NCI-H1105 (cell line): ENCODE data around the gene KIF3A.

Source experiments
- DNase-seq: peaks from one replicate; lab custom pipeline; 2025; lab: John Stamatoyannopoulos, UW

KIF3A gene

DNA sequence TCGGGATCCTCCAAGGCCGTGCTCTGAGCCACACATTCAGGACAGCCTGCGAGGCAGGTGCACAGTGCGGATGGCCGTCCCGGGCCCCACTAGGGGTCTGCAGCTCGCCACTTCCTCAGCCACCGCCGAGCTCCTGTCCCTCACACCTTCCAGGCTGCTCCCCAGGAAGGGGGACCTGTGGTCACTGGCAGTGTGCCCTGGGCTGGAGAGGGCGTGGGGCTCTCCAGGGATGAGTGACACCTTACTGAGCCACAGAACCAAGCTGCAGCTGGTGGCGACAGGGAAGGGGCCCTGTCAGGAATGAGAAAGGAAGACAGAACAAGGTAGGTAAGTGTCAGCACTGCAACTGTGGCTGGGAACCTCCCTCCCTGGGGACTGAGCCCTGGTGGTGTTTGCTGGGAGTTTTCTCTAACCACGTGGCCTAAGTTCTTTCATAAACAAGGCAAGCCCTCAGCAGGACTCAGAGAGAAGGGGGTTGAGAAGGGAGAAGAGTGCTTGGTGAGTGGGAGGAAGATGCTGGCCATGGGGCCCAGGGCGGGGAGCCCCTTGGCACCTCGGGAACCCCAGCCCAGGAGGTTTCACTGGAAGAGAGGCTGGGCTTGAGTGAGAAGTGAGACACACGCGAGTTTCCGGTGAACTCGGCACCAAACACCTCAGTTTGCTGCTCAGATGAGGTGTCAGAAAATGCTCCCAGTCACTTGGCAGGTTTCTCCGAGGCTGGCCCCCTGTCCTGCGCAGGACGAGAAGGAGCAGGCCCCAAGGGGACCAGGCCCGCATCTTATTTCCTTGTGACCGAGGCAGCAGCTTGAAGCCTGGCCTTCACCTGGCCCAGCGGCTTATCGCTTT is 74.2 kb downstream of the KIF3A start:
- no peak for DNase-seq

DNA sequence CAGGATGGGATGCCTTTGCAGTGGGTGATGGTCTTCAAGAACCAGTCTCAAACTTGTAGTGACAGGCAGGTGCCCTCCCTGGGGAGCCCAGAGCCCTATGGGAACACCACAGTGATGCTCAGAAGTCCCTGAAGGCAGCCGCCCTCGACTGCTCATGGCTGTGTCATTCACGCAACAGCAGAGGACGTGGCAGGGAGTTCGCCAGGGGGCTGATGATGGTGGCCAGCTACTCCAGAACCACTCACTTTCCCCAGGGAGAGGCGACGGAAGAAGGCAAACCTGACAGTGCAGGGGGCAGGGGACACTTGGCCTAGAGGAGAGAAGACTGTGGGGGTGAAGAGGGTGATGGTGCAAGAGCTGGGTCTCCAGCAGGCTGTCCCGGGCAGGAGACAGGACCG is 75.3 kb downstream of the KIF3A start:
- DNase-seq: no peak

DNA sequence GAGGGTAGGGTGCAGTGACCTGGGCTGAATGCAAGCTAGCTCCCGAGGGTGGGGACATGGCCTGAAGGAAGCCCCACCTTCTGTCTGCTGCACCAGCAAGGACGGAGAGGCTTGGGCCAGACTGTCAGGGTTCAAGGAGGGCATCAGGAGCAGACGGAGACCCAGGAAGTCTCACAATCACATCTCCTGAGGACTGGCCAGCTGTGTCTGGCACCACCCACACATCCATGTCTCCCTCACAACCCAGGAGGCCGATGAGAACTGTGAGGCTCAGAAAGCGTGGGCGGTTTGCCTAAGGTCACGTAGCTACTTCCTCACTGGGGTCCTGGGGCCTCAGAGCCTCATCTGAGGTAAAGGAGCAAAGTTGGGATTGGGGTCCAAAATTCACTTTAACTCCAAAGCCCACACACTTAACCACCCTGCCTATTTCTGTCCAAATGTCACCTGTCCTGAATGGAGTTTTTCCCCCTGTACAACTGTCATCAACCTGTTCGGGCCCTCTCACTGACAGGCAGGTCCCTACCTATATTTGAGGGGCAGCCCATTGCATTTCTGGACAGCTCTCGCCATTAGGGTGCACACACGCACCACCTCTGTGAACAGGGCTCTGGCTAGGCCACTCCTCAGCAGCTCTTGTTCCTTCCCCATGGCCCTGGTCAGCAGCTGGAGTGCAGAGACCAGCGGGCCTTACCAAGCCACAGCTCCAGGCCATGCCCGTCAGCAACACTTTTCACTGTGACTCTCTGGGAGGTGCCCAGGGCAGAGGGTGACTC is 75.9 kb downstream of the KIF3A start:
- DNase-seq: no peak

DNA sequence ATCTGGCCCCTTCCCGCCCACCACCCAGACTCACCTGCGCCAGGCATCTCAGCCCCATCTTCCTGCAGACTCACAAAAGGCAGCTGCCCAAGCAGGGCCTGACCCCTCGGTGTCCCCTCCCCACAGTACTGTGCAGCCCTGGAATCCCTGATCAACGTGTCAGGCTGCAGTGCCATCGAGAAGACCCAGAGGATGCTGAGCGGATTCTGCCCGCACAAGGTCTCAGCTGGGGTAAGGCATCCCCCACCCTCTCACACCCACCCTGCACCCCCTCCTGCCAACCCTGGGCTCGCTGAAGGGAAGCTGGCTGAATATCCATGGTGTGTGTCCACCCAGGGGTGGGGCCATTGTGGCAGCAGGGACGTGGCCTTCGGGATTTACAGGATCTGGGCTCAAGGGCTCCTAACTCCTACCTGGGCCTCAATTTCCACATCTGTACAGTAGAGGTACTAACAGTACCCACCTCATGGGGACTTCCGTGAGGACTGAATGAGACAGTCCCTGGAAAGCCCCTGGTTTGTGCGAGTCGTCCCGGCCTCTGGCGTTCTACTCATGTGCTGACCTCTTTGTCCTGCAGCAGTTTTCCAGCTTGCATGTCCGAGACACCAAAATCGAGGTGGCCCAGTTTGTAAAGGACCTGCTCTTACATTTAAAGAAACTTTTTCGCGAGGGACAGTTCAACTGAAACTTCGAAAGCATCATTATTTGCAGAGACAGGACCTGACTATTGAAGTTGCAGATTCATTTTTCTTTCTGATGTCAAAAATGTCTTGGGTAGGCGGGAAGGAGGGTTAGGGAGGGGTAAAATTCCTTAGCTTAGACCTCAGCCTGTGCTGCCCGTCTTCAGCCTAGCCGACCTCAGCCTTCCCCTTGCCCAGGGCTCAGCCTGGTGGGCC is 77.5 kb downstream of the KIF3A start:
- DNase-seq: no peak

DNA sequence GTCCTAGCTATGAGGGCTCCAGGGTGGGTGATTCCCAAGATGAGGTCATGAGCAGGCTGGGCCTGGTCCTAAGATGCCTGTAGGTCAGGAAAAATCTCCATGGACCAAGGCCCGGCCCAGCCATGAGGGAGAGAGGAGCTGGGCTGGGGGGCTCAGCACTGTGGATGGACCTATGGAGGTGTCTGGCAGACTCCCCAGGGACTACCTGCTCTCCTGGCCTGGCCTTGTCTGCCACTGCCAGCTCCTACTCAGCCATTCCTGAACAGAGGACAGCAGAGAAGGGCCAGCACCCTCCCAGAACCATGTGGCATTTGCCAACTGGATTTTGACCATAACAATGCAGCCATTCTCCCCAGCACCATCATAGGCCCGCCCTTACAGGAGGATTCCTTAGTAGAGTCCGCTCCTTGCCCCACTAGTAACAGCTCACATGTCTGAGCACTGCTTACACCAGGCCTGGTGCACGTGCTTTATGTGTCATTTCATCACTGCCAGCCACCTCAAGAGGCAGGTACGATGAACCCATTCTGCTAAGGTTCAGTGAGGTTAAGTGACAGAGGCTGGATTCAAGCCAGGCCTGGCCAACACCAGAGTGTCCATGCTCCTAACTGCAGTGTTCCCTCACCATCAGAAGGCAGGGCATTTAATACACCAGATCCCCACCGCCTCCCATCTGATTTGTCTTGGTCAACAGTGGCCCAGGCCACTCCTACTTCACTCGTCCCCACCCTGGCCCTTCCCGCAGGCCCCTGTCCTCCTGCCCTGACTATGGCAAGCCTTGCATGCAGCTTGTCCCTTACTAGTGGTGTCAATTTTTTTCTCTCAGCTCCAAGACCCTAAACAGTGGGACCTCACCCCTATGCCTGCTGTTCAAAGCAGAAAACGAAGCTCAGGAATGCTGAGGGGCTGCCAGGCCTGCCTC is 78.7 kb downstream of the KIF3A start:
- no peak for DNase-seq

DNA sequence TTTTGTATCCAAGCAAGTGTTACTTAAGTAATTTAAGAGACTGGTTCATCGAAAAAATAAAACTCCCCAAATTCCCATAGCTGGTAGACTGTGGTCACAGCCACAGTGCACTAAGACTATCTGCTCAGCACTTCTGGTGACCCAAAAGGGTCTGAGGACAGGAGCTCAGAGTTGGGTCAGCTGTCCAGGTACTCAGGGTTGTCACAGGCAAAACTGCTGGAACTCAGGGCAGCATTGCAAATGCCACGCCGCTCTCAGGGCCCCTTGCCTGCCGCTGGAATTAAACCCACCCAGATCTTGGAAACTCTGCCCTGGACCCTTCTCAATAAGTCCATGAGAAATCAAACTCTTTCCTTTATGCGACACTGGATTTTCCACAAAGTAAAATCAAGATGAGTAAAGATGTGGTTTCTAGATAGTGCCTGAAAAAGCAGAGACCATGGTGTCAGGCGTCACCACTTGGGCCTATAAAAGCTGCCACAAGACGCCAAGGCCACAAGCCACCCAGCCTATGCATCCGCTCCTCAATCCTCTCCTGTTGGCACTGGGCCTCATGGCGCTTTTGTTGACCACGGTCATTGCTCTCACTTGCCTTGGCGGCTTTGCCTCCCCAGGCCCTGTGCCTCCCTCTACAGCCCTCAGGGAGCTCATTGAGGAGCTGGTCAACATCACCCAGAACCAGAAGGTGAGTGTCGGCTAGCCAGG is 79.5 kb downstream of the KIF3A start, which contains the start of gene IL13:
IL13 (plus strand) TSS at position 498 of the 705 bp plus-strand sequence; CDS start at position 512, 14 bp downstream.
- DNase-seq: no peak

DNA sequence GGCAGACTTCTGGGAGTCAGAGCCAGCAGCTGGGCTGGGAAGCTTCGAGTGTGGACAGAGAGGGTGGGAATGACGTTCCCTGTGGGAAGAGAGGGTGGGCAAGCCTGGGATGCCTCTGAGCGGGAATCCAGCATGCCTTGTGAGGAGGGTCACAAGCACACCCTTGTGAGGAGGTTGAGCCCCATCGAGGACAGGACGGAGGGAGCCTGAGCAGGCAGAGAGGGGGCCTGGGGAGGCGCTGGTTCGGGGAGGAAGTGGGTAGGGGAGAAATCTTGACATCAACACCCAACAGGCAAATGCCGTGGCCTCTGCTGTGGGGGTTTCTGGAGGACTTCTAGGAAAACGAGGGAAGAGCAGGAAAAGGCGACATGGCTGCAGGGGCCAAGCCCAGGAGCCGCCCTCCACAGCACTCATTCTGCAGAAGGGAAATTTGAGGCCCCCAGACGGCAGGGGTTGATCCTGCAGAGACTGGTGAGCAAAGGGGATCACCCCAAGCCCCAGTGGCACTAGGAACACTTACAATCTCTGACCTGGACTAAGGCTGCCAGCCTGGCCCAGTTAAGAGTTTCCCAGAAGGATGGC is 80.5 kb downstream of the KIF3A start:
- DNase-seq: no peak

DNA sequence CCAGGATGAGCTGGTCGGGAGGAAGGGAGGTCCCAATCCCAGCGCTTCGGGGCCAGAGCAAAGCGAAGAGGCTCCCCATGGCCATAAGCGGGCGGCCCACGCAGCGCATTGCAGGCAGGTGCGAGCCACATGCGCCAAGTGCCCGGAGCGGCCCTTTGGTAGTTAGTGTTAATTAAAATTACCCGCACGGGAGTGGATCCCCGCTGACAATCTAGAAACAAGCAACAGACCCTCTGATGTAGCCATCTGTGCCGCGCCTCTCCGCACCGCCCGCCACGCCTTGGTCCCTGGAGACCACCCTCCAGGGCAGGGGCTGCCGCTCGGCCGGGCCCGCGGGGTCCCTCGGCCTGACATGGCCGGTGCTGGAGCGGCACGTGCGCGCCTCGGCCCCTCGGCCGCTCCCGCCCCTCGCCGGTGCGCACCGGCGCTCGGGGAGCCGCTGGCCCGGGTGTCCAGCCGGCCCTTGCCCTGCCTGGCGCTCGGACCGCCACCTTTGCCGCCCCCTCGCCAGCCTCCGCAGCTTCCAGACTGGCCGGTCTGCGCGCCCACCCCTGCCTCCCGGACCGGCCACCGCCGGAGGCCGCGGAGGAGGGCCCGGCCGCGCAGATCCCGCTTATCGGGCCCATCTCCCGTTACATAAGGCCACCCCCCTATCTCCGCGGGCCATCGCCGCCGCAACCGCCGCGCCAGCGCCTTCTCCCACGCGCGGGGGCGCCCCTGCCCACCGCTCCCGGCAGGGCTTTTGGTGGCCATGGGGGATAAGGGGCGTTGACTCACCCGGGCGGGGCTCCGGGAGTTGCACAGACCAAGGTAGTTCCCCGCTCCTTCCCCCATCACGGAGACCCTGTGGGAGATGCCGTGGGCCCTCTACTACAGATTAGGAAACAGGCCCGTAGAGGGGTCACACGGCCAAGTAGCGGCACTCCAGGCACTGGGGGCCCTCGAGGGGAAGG is 81.2 kb downstream of the KIF3A start:
- no peak for DNase-seq

DNA sequence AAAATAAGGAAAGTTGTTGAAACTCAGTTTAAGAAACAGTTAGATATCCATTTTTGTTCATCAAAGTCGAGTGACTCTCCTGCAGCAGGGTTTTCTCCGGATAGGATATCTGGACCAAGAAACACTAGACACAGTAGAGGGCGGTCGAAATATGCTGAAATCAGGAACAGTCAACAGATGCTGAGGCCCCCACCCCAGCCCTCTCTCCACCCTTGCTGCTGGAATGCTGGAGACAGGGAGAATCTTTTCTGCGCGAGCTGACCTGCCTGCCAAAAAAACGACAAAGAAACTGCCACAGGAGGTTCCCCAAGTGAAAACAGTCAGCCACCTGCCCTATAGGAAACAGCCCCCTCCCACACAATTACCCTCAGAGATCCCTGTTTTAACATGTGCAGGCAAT is 83.6 kb downstream of the KIF3A start:
- DNase-seq: no peak

DNA sequence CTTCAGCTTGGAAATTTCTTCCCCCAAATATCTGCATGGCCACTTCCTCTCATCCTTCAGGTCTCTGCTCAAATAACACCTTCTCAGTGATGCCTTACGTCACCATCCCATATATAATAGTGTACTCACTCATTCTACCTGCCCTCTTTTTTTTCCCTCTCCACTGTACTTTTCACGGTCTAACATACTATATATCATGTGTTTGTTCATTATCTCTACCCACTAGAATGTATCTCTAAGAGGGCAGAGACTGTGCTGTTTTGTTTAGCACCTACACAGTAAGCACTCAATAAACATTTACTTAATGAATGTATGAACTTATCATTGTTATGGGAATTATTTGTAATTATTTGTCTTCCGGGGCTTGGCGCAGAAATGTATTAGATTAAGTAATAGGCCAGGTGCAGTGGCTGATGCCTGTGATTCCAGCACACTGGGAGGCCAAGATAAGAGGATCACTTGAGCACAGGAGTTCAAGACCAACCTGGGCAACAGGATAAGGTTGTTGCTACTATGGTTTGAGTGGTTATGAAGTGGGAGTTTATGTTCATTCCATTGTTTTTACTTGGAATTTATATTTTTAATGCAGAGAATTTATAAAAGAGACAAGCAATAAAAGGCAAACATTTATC is 85.4 kb downstream of the KIF3A start:
- DNase-seq: no peak

DNA sequence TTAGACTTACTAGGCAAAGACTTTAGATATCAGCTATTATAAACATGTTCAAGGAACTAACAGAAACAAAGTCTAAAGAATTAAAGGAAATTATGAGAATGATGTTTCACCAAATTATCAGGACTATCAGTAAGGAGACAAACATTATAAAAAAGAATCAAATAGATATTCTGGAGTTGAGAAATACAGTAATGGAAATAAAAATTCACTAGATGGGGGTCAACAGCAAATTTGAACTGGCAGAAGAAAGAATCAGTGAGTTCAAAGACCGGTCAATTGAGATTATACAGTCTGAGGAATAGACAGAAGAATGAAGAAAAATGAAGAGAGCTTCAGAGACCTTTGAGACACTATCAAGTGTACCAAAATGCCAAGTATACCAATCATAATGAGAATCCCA is 89.0 kb downstream of the KIF3A start:
- no peak for DNase-seq

DNA sequence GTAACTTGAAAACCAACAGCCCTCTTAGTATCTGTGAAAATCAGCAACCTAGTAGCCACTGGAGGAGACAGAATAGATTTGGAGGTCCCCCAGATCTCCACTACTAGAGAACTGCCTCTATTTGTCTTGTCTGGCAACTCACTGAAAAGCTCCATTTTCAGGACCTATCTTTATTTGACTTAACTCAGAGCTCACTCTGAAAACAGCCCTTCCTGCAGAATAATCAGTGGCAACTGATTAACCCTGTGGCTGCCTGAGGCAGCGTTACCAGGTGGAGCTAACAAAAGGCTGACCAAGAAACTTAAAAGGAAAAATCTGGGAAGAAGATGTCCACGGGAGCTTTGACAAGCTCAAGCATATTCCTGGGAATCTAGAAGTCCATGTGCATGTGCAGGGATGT is 89.9 kb downstream of the KIF3A start:
- no peak for DNase-seq

DNA sequence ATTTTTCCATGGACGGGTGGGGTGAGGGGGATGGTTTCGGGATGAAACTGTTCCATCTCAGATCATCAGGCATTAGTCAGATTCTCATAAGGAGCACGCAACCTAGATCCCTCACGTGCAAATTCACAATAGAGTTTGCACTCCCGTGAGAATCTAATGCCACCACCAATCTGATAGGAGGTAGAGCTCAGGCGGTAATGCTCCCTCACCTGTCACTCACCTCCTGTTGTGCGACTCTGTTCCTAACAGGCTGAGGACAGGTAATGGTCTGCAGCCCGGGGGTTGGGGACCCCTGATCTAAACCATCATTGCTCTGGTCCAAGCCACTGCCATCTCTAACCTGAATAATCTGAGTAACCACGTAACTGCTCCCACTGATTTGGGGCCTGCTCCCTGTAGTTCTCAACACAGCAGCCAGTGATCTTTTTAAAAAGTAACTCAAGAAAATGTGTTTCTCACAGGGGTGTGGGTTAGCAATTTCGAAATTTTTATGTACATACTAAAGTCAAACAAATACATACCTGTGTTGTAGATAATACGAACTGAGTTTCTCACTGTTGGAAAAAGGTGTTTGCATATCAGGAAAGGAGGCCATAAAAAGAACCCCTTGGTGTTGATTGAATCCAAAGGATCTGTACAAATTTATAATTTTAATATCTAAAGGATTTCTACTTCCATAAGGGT is 90.6 kb downstream of the KIF3A start:
- no peak for DNase-seq

DNA sequence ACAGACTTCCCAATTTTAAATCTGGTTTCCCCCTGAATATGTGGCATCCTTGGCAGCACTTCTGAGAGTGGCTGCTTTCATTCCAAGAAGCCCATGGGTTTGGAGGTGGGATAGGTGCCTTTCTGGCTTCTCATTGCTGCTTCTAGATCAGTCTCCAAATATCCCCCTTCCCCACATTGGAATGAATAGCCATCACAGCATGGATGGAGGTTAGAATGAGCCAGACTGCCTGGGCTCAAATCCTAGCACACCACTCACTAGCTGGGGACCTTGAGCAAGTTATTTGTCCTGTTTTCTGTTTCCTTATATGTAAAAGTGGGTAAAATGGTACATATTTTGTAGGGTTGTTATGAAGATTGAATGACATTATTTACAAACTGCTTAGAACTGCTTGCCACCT is 93.2 kb downstream of the KIF3A start:
- no peak for DNase-seq
